Stimulated activated CD8-positive, alpha-beta memory T cell treated with anti-CD3 and anti-CD28 coated beads, Interleukin-4, amount 100 ng/mL, for 48 hours (primary cell): ENCODE measurements around the gene HNF4A.

Experiments
- DNase-seq: peaks from one replicate; pipeline ENCODE4 v3.0.0-alpha.2; 2020

HNF4A gene

DNA sequence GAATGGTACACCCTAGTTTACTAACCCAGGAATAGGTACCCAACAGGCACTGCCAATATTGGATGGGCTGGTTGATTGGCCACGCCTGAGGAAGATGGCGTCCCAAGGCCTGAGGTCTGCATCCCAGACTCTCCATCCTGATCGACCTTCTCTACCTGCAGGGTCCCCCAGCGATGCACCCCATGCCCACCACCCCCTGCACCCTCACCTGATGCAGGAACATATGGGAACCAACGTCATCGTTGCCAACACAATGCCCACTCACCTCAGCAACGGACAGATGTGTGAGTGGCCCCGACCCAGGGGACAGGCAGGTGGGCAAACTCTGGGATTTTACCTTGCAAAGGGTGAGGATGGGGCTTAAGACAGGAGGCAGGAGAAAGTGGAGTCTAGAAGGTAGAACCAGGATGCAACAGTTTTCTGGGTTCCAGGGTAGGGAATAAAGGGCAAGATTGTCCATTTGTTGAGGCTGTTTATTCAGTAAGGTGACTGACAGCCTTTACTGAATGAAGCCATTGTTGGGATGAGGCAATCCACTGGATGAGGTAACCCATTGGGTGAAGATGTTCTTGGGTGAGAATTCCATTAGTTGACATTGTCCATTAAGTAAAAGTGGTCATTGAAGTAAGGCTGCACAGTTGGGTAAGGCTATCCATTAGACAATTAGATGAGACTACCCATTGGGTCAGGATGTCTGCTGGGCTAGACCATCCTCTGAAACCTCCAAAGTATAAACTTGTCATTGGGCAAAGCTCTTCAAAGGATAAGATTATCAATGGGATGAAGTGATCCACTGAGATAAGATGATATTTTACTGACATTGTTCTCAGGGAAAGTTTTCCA is 72.9 kb downstream of the HNF4A start:
- no peak for DNase-seq

DNA sequence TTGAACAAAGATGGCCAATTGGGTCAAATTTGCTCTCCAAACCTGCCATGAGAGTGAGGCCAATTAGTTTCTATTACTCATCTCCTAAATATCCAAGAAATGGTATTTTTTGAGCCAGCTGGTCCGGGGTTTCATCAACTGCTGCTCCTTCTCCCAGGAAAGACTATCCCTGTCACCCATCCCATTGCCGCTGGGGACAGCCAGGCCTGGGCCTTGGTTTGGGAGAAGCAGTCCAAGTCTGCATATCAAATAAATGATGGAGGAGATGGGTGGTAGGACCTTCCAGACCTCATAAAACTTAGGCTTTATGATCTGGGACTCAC is 73.5 kb downstream of the HNF4A start:
- no peak for DNase-seq

DNA sequence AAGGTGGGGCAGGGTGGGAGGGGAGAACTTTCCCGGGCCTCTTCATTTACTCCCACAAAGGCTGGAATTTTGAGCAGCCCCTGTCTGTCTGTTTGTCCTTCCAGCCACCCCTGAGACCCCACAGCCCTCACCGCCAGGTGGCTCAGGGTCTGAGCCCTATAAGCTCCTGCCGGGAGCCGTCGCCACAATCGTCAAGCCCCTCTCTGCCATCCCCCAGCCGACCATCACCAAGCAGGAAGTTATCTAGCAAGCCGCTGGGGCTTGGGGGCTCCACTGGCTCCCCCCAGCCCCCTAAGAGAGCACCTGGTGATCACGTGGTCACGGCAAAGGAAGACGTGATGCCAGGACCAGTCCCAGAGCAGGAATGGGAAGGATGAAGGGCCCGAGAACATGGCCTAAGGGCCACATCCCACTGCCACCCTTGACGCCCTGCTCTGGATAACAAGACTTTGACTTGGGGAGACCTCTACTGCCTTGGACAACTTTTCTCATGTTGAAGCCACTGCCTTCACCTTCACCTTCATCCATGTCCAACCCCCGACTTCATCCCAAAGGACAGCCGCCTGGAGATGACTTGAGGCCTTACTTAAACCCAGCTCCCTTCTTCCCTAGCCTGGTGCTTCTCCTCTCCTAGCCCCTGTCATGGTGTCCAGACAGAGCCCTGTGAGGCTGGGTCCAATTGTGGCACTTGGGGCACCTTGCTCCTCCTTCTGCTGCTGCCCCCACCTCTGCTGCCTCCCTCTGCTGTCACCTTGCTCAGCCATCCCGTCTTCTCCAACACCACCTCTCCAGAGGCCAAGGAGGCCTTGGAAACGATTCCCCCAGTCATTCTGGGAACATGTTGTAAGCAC is 74.1 kb downstream of the HNF4A start:
- DNase-seq = no peak

DNA sequence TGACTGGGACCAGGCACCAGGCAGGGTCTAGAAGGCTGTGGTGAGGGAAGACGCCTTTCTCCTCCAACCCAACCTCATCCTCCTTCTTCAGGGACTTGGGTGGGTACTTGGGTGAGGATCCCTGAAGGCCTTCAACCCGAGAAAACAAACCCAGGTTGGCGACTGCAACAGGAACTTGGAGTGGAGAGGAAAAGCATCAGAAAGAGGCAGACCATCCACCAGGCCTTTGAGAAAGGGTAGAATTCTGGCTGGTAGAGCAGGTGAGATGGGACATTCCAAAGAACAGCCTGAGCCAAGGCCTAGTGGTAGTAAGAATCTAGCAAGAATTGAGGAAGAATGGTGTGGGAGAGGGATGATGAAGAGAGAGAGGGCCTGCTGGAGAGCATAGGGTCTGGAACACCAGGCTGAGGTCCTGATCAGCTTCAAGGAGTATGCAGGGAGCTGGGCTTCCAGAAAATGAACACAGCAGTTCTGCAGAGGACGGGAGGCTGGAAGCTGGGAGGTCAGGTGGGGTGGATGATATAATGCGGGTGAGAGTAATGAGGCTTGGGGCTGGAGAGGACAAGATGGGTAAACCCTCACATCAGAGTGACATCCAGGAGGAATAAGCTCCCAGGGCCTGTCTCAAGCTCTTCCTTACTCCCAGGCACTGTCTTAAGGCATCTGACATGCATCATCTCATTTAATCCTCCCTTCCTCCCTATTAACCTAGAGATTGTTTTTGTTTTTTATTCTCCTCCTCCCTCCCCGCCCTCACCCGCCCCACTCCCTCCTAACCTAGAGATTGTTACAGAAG is 75.0 kb downstream of the HNF4A start:
- DNase-seq = no peak

DNA sequence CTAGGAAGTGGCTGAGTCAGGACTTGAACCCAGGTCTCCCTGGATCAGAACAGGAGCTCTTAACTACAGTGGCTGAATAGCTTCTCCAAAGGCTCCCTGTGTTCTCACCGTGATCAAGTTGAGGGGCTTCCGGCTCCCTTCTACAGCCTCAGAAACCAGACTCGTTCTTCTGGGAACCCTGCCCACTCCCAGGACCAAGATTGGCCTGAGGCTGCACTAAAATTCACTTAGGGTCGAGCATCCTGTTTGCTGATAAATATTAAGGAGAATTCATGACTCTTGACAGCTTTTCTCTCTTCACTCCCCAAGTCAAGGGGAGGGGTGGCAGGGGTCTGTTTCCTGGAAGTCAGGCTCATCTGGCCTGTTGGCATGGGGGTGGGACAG is 75.6 kb downstream of the HNF4A start:
- DNase-seq = no peak

DNA sequence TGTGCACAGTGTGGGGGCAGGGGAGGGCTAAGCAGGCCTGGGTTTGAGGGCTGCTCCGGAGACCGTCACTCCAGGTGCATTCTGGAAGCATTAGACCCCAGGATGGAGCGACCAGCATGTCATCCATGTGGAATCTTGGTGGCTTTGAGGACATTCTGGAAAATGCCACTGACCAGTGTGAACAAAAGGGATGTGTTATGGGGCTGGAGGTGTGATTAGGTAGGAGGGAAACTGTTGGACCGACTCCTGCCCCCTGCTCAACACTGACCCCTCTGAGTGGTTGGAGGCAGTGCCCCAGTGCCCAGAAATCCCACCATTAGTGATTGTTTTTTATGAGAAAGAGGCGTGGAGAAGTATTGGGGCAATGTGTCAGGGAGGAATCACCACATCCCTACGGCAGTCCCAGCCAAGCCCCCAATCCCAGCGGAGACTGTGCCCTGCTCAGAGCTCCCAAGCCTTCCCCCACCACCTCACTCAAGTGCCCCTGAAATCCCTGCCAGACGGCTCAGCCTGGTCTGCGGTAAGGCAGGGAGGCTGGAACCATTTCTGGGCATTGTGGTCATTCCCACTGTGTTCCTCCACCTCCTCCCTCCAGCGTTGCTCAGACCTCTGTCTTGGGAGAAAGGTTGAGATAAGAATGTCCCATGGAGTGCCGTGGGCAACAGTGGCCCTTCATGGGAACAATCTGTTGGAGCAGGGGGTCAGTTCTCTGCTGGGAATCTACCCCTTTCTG is 76.2 kb downstream of the HNF4A start:
- DNase-seq = no peak

DNA sequence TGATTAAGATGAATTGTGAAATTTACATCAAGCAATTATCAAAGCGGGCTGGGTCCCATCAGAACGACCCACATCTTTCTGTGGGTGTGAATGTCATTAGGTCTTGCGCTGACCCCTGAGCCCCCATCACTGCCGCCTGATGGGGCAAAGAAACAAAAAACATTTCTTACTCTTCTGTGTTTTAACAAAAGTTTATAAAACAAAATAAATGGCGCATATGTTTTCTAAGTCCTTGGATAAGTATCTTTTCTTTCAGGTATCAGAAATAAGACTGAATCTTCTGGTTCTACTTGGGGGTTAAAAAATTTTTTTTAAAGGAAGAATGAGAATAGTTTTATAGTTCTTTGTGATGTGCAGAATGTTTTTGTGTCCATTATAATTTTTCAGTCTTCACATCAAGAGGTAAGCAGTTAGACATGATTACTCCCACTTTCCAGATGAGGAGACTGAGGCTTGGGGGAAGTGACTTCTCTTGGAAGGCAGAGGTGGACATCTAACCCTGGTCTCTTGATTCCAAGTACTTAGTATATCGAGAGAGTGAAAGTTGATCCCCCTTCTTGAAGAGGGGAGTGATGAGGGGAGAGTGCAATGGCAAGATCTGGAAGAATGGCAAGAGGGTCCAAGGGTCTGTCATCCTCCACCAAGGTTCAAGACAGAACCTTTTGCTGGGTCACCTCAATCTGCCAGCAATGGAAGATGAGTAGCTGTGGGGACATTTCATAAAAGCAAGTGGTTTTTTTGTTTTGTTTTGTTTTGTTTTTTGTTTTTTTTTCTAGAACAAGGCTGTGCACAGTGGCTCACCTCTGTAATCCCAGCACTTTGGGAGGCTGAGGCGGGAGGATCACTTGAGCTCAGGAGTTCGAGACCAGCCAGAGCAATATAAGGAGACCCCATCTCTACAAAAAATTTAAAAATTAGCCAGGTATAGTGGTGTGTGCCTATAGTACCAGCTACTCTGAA is 77.4 kb downstream of the HNF4A start:
- no peak for DNase-seq

DNA sequence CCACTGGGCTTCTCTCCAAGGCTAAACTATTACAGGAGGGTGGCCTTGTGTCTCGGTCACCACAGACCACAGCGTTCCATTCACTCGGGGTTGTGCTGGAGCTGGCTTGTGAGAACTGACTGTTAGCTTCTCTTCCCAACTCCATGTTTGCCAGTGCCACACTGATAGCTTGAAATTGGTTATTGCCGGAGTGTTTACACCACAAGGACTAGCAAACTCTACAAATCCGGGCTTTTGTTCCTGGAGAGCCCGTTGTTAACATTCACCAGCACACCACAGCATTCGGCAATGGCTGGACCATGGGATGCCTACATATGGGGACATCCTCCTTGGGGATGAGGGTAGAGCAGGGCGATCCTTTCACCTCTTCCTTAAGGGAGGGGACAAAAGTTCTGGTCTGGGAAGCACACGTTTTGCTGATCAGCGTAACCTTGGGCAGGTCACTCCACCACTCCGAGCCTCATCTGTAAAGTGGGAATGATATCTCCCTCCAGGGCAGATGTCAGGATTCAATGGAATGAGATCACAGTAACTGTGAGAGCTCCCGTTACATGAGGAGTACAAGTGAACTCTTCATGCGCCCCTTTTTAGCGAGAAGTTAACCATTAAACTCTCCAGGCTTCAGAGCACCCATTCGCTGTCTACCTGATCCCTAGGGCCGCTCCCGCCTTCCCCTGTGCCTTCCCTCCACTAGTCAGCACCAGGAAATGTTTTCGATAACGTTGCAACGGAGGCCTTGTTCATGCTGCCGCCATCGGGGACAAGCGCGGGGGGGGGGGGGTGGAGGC is 78.4 kb downstream of the HNF4A start:
- DNase-seq = no peak

DNA sequence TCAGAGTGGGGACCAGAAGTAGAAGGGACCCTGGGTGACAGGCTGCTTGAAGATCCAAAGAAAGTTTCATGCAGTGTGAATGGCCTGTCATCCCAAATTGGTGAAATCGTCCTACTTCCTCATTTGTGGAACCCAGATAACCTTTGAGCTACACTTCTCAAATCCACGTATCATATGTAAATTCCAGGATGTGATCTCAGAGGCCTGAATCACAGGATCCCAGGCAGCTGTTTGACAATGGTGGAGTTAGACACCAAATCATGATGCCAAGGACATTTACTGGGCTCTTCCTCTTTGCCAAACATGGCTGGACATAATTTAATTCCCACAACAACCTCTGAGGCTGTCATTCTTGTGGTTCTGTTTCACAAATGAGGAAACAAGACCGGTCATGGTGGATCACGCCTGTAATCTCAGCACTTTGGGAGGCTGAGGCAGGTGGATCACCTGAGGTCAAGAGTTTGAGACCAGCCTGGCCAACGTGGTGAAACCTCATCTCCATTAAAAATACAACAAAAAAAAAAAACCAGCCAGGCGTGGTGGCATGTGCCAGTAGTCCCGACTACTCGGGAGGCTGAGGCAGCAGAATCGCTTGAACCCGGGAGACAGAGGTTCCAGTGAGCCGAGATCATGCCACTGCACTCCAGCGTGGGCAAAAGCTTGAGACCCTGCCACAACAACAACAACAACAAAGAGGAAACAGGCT is 80.3 kb downstream of the HNF4A start:
- no peak for DNase-seq

DNA sequence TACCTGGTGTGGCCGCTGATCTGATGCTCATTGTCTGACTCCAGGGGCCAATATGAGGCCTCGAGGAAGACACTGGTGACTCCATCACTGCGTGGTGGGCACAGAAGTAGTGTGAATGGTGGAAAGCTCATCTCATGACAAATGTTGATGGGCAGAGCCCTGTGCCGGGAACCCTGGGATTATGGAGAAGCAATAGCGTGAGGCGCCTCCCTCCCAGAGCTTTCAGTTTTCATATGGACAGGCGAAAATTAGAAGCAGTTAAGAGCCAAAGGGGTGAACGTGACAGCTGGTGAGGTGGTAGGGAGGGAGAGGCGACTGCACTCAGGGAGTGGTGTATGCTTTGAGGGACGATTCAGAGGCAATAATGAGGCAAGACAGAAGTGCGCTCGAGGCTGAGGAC is 80.9 kb downstream of the HNF4A start:
- DNase-seq = no peak

DNA sequence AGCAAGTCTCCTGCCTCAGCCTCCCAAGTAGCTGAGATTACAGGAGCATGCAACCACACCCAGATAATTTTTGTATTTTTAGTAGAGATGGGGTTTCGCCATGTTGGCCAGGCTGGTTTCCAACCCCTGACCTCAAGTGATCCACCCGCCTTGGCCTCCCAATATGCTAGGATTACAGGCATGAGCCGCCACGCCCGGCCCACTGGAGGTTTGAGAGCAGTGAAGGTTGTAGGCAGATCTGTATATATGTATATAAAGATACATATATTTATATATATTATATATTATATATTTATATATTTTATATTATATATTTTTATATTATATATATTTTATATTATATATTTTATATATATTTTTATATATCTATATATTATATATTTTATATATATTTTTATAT is 82.0 kb downstream of the HNF4A start:
- DNase-seq = no peak

GRCh38 chr20:44438782-44439181 is 83.3 kb downstream of the HNF4A start:
- no peak for DNase-seq

DNA sequence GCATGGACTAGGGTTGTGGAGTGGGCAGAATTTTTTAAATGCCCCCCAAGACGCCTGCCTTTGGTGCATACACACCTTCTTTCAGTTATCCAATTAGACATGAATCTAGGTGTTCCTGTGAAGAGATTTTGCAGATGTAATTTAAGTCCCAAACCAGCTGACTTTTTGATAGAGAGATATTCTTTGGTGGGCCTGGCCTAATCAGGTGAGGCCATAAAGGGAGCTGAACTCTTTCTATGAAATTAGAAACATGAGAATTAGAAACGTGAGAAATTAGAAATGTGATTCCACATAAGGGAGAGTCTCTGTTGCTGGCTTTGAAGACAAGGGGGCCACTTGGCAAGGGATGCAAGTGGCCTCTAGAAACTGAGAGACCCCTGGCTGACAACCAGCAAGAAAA is 83.8 kb downstream of the HNF4A start:
- DNase-seq = no peak

- DNase-seq = no peak
Observed at GRCh38 chr20:44442298-44443070, 87.0 kb downstream of the HNF4A start.

DNA sequence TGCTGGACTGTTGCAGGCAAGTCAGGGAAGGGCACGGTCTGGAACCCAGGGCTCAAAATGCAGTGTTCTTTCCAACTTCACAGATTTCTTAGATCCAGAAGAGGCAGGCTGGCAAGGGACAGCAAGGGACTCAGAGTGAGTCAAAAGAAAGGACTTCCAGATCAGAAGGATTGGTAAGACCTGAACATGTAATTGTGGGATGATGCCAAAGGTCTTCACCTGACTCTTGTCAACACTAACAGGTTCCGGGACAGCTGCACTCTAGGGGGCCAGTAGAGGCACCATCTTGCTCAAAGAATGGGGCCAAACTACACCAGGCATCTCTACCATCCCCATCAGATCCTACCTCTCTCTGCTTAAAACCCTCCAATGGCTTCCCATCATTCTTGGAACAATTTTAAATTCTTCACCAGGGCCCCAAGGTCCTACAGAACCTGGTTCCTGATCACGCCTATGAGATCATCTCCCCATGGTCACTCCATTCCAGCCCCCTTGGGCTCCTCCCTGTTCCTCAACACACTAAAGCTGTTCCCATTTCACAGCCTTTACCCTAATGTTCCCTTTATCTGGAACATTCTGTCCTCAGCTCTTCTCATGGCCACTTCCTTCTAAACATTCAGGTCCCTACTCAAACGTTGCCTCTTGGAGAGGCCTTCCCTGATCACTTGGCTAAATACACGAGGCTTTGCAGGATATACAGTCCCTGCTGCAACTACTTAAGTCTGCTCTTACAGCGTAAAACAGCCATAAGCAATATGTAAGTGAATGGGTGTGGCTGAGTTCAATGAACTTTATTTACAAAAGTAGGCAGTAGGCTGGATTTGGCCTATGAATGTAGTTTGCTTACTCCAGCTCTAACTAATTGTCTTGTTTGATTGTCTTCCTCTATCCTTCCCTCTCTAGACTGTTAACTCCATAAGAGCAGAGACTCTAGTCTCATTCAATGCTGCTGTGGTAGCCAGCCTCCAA is 90.5 kb downstream of the HNF4A start:
- DNase-seq = no peak

DNA sequence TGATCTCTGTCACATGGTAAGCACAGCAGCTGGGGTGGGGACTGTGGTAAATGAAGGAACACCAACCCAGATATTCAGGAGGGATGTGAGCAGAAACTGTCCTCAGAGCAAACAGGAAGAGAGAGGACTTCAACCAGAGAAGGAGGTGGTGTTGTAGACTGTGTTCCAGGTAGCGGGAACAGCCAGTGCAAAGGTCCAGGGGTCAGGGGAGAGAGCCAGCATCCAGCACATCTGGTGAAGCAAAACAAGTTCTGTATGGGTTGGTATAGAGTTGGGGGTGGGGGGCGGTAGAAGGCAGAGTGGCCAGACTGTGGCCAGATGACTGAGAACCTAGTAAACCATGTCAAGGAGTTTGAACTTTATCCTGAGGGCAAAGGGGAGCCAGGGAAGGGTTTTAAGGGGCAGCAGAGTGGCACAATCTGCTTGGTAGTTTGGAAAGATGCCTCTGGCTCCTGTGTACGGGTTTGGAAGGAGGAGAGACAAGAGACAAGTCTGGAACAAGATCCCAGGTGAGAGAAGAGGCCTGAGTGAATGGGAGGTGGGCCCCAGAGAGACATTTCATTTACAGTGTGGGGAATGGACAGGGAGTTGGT is 92.4 kb downstream of the HNF4A start:
- DNase-seq = no peak

GRCh38 chr20:44448753-44449546 is 93.5 kb downstream of the HNF4A start:
- DNase-seq = peak; percentile 34
